ENCODE measurements around the gene IGSF21. TPM values are rescaled to one million over a fixed set of nuclear protein-coding genes. Genes with fewer than 3 reads are reported as not detected.

The IGSF21 gene
- total and polyA plus RNA-seq, 4 donors: 0.31 to 1.5 (median 0.88) TPM

GRCh38 chr1:18271336-18271735 is 163.7 kb downstream of the IGSF21 start:
- TF ChIP-seq MAX (IDR thresholded peaks at IDR 0.05): no peak
- no peak for TF ChIP-seq SP1 (IDR thresholded peaks at IDR 0.05)
- TF ChIP-seq RAD21 (IDR thresholded peaks at IDR 0.05): no peak
- TF ChIP-seq GABPA (IDR thresholded peaks at IDR 0.05 in 1 of 2, conservative IDR thresholded peaks at IDR 0.05 in 1 of 2): no peak
- no peak for TF ChIP-seq FOXA1 (IDR thresholded peaks at IDR 0.05)
- TF ChIP-seq HNF4A (conservative IDR thresholded peaks at IDR 0.05): no peak
- TF ChIP-seq TAF1 (conservative IDR thresholded peaks at IDR 0.05): no peak
- no peak for TF ChIP-seq YY1 (IDR thresholded peaks at IDR 0.05)
- TF ChIP-seq NR2F2 (IDR thresholded peaks at IDR 0.05): no peak
- no peak for TF ChIP-seq CTCF (IDR thresholded peaks at IDR 0.05; ENCODE audit: low read depth, low read length, missing input control)
- Histone ChIP-seq H3K4me1 (ENCODE audit: control insufficient read depth in 4 of 4, insufficient read depth in 4 of 4, low read length in 3 of 4) (no peaks in the 10 kb centered on the region), H3K36me3 (ENCODE audit: control insufficient read depth in 4 of 4, insufficient read depth in 3 of 4, low read depth in 1 of 4, low read length in 3 of 4) (no peaks in the 10 kb centered on the region), H3K9me3 (ENCODE audit: control insufficient read depth in 4 of 4, low read length in 3 of 4) (no peaks in the 10 kb centered on the region), H3K27ac (ENCODE audit: low read depth in 1 of 2, low read length in 2 of 2) (no peak overlapping the region), H3K4me3 (ENCODE audit: low read depth in 1 of 3, low read length in 3 of 3) (no peak overlapping the region), H3K9ac (ENCODE audit: low read depth in 1 of 2, low read length in 2 of 2) (no peak overlapping the region), H3K27me3 (ENCODE audit: control insufficient read depth in 4 of 4, insufficient read depth in 4 of 4, low read length in 3 of 4) (no peaks in the 10 kb centered on the region)
- DNase-seq (ENCODE audit: low spot score): no peak
- 84% methylated on average over 2 of the region's 2 CpGs for WGBS

- Histone ChIP-seq H3K9me3 (ENCODE audit: control insufficient read depth in 4 of 4, low read length in 3 of 4) (no peaks in the 10 kb centered on the region), H3K4me3 (ENCODE audit: low read depth in 1 of 3, low read length in 3 of 3) (no peak overlapping the region), H3K27ac (ENCODE audit: low read depth in 1 of 2, low read length in 2 of 2) (no peak overlapping the region), H3K4me1 (ENCODE audit: control insufficient read depth in 4 of 4, insufficient read depth in 4 of 4, low read length in 3 of 4) (no peaks in the 10 kb centered on the region), H3K9ac (ENCODE audit: low read depth in 1 of 2, low read length in 2 of 2) (no peak overlapping the region), H3K36me3 (ENCODE audit: control insufficient read depth in 4 of 4, insufficient read depth in 3 of 4, low read depth in 1 of 4, low read length in 3 of 4) (no peaks in the 10 kb centered on the region), H3K27me3 (ENCODE audit: control insufficient read depth in 4 of 4, insufficient read depth in 4 of 4, low read length in 3 of 4) (no peaks in the 10 kb centered on the region)
- WGBS: 62% methylated on average over 5 of the region's 5 CpGs
- no peak for DNase-seq (ENCODE audit: low spot score)
- no peak for TF ChIP-seq SP1 (IDR thresholded peaks at IDR 0.05)
- TF ChIP-seq CTCF (IDR thresholded peaks at IDR 0.05; ENCODE audit: low read depth, low read length, missing input control): no peak
- no peak for TF ChIP-seq RAD21 (IDR thresholded peaks at IDR 0.05)
- no peak for TF ChIP-seq ATF3 (IDR thresholded peaks at IDR 0.05)
- no peak for TF ChIP-seq REST (IDR thresholded peaks at IDR 0.05)
- no peak for TF ChIP-seq YY1 (IDR thresholded peaks at IDR 0.05)
- no peak for TF ChIP-seq EGR1 (IDR thresholded peaks at IDR 0.05; ENCODE audit: low read depth in 2 of 2)
- no peak for TF ChIP-seq HNF4A (conservative IDR thresholded peaks at IDR 0.05)
- no peak for TF ChIP-seq FOXA2 (IDR thresholded peaks at IDR 0.05)
- TF ChIP-seq FOXA1 (IDR thresholded peaks at IDR 0.05): no peak
Measured at GRCh38 chr1:18278946-18279345, 171.3 kb downstream of the IGSF21 start.

Data from liver (tissue), 9 donors.